ENCODE data around the gene NRXN3. TPM values are rescaled to one million over a fixed set of nuclear protein-coding genes. Genes with fewer than 3 reads are reported as not detected.

Gene NRXN3
- polyA plus RNA-seq, 1 donor (not counting 4 experiments of a cell fraction or from before 2014, with no cell fraction given) = 0.89 TPM

- no peak for TF ChIP-seq EZH2 (IDR thresholded peaks at IDR 0.05; ENCODE audit: low read length)
- TF ChIP-seq, protein P1, sequence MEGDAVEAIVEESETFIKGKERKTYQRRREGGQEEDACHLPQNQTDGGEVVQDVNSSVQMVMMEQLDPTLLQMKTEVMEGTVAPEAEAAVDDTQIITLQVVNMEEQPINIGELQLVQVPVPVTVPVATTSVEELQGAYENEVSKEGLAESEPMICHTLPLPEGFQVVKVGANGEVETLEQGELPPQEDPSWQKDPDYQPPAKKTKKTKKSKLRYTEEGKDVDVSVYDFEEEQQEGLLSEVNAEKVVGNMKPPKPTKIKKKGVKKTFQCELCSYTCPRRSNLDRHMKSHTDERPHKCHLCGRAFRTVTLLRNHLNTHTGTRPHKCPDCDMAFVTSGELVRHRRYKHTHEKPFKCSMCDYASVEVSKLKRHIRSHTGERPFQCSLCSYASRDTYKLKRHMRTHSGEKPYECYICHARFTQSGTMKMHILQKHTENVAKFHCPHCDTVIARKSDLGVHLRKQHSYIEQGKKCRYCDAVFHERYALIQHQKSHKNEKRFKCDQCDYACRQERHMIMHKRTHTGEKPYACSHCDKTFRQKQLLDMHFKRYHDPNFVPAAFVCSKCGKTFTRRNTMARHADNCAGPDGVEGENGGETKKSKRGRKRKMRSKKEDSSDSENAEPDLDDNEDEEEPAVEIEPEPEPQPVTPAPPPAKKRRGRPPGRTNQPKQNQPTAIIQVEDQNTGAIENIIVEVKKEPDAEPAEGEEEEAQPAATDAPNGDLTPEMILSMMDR (optimal IDR thresholded peaks at IDR 0.05 in 1 of 3, IDR thresholded peaks at IDR 0.05 in 1 of 3, conservative IDR thresholded peaks at IDR 0.05 in 1 of 3; ENCODE audit: extremely low read depth in 1 of 3, insufficient read depth in 2 of 3, low read length in 3 of 3) = no peak
- Histone ChIP-seq H3K4me2 (ENCODE audit: control insufficient read depth, extremely low read depth, insufficient read depth, low read depth, low read length) (no peak overlapping the region), H3K9me3 (ENCODE audit: control insufficient read depth, low read depth, low read length) (no peaks in the 10 kb centered on the region)
Observed at GRCh38 chr14:79096811-79097210, 926.6 kb downstream of the NRXN3 start.

DNA sequence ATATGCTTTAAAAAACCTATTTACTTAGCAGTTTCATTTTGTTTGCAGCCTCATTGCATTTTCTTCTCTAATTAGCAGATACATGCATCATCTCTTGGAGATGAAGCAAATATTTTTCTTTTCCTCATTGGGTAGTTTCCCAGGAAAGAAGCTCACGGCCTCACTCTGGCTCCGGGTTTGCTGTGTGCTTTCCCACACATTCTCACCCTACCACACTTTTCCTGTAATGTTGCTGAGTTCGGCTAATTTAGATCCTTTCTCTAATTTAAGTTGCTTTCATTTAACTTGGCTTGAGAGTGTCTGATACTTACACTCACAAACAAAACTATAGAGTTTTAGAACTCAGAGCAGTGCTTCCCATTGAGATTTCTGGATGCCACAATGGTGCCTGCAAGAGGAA lies 928.2 kb downstream of the NRXN3 start:
- H3K4me2 ChIP-seq (ENCODE audit: control insufficient read depth, extremely low read depth, insufficient read depth, low read depth, low read length) = no peak overlapping the region
- H3K27ac ChIP-seq (ENCODE audit: control insufficient read depth, insufficient read depth, low read length) = no peak overlapping the region
- no peak overlapping the region for H3K4me3 ChIP-seq (ENCODE audit: control insufficient read depth in 2 of 3, extremely low read depth in 1 of 3, insufficient read depth in 2 of 3, low read depth in 1 of 3, low read length in 3 of 3)
- no peaks in the 10 kb centered on the region for H3K79me2 ChIP-seq (ENCODE audit: control insufficient read depth, insufficient read depth, low read length)
- TF ChIP-seq EZH2 (IDR thresholded peaks at IDR 0.05; ENCODE audit: low read length) = no peak
- TF ChIP-seq, protein P1 (optimal IDR thresholded peaks at IDR 0.05 in 1 of 3, IDR thresholded peaks at IDR 0.05 in 1 of 3, conservative IDR thresholded peaks at IDR 0.05 in 1 of 3; ENCODE audit: extremely low read depth in 1 of 3, insufficient read depth in 2 of 3, low read length in 3 of 3) = no peak
- H2AFZ ChIP-seq (ENCODE audit: control insufficient read depth, low read length) = no peak overlapping the region
- no peak for FAIRE-seq
- DNase-seq (ENCODE audit: low read depth, low spot score) = no peak
- H3K9me3 ChIP-seq (ENCODE audit: control insufficient read depth, low read depth, low read length) = no peaks in the 10 kb centered on the region
- H3K9me1 ChIP-seq (ENCODE audit: control insufficient read depth, extremely low read depth, insufficient read depth, low read length) = no peaks in the 10 kb centered on the region
- H3K9ac ChIP-seq (ENCODE audit: control insufficient read depth, extremely low read depth, insufficient read depth, low read length) = no peak overlapping the region
- dilution Hi-C loops (cut with MboI; ENCODE audit: extremely low pct_ligation_motif_present, low sequenced_read_pairs) = no loop called here
- no peaks in the 10 kb centered on the region for H4K20me1 ChIP-seq (ENCODE audit: control insufficient read depth, extremely low read depth, insufficient read depth, low read length)
- no peaks in the 10 kb centered on the region for H3K27me3 ChIP-seq (ENCODE audit: control insufficient read depth, extremely low read depth, insufficient read depth, low read length)
- no peaks in the 10 kb centered on the region for H3K4me1 ChIP-seq (ENCODE audit: control insufficient read depth, extremely low read depth, insufficient read depth, low read length)
- no peaks in the 10 kb centered on the region for H3K36me3 ChIP-seq (ENCODE audit: control insufficient read depth in 2 of 2, extremely low read depth in 1 of 2, insufficient read depth in 2 of 2, low read length in 2 of 2)

More at GRCh38 chr14:79096811-79097210, 926.6 kb downstream of the NRXN3 start:
- no peak overlapping the region for H3K4me3 ChIP-seq (ENCODE audit: control insufficient read depth in 2 of 3, extremely low read depth in 1 of 3, insufficient read depth in 2 of 3, low read depth in 1 of 3, low read length in 3 of 3)
- H3K27ac ChIP-seq (ENCODE audit: control insufficient read depth, insufficient read depth, low read length) = no peak overlapping the region
- no peaks in the 10 kb centered on the region for H3K9me1 ChIP-seq (ENCODE audit: control insufficient read depth, extremely low read depth, insufficient read depth, low read length)
- no peak for FAIRE-seq
- H3K4me1 ChIP-seq (ENCODE audit: control insufficient read depth, extremely low read depth, insufficient read depth, low read length) = no peaks in the 10 kb centered on the region
- H3K36me3 ChIP-seq (ENCODE audit: control insufficient read depth in 2 of 2, extremely low read depth in 1 of 2, insufficient read depth in 2 of 2, low read length in 2 of 2) = no peaks in the 10 kb centered on the region
- H3K9ac ChIP-seq (ENCODE audit: control insufficient read depth, extremely low read depth, insufficient read depth, low read length) = no peak overlapping the region
- DNase-seq (ENCODE audit: low read depth, low spot score) = no peak
- no peaks in the 10 kb centered on the region for H3K79me2 ChIP-seq (ENCODE audit: control insufficient read depth, insufficient read depth, low read length)
- dilution Hi-C loops (cut with MboI; ENCODE audit: extremely low pct_ligation_motif_present, low sequenced_read_pairs) = no loop called here
- no peak overlapping the region for H2AFZ ChIP-seq (ENCODE audit: control insufficient read depth, low read length)
- H4K20me1 ChIP-seq (ENCODE audit: control insufficient read depth, extremely low read depth, insufficient read depth, low read length) = no peaks in the 10 kb centered on the region
- no peaks in the 10 kb centered on the region for H3K27me3 ChIP-seq (ENCODE audit: control insufficient read depth, extremely low read depth, insufficient read depth, low read length)
